SK-N-MC (cell line): ENCODE measurements around the gene PPOX.

ENCODE experiments used
- EZH2 ChIP-seq: fragments of 200-600 bp; sonication (generic); IDR thresholded peaks from one replicate; pipeline ENCODE4 v1.6.1; 2017; ENCODE audit warnings: antibody characterized with exemption
- POLR2AphosphoS5 ChIP-seq: IDR thresholded peaks from 2 replicates; pipeline ENCODE4 v1.6.1; 2012; ENCODE audit warnings: mild to moderate bottlenecking, low read depth, low read length, borderline replicate concordance

DNA sequence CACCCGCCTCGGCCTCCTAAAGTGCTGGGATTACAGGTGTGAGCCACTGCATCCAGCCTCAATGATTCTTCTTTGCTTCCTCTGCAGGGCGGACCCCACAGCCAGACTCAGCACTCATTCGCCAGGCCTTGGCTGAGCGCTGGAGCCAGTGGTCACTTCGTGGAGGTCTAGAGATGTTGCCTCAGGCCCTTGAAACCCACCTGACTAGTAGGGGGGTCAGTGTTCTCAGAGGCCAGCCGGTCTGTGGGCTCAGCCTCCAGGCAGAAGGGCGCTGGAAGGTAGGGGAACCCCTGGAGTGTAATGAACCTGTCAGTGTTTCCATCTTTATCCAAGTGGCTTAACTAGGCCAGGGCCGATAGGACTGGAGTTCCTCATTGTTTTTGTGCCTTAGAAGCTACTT, 2.7 kb downstream of the PPOX start:
- TF ChIP-seq POLR2AphosphoS5 (no peak), EZH2 (no peak)
